Type B pancreatic cell (in vitro differentiated cells): ENCODE results near the gene UHRF1. TPM values are rescaled to one million over a fixed set of nuclear protein-coding genes. Genes with fewer than 3 reads are reported as not detected.

ENCODE experiments used
- DNase-seq: peaks from one replicate; pipeline ENCODE4 v3.0.0; 2021; ENCODE audit warnings: mixed read lengths; ENCODE audit not compliant: unreplicated experiment; ENCODE audit errors: extremely low spot score
- H3K27ac Mint-ChIP-seq: 2 replicates; pipeline ENCODE4 v1.8.0; 2021; ENCODE audit warnings: mild to moderate bottlenecking, mixed read lengths
- H3K27me3 Mint-ChIP-seq: 2 replicates; pipeline ENCODE4 v1.8.0; 2021; ENCODE audit warnings: mixed read lengths
- H3K36me3 Mint-ChIP-seq: 2 replicates; pipeline ENCODE4 v1.8.0; 2021; ENCODE audit warnings: mixed read lengths
- H3K4me1 Mint-ChIP-seq: one replicate; pipeline ENCODE4 v1.8.0; 2021; ENCODE audit warnings: mixed read lengths; ENCODE audit not compliant: unreplicated experiment
- H3K4me3 Mint-ChIP-seq: 2 replicates; pipeline ENCODE4 v1.8.0; 2021; ENCODE audit warnings: mild to moderate bottlenecking, mixed read lengths
- H3K9me3 Mint-ChIP-seq: 2 replicates; pipeline ENCODE4 v1.8.0; 2021; ENCODE audit warnings: mixed read lengths
- total RNA-seq: library from RNA; stranded (reverse); gene quantifications from 2 replicates; pipeline ENCODE4 v1.2.1, GENCODE V29; 2021; ENCODE audit warnings: low replicate concordance
- TF ChIP-seq, protein P1 (sequence below): fragments of 200-600 bp; sonication (generic); conservative IDR thresholded peaks from 2 replicates; pipeline ENCODE4 v1.5.0; 2021; ENCODE audit warnings: antibody characterized with exemption, mild to moderate bottlenecking

Gene UHRF1
- total RNA-seq, 1 donor from 2014 or later = 79.1 TPM

DNA sequence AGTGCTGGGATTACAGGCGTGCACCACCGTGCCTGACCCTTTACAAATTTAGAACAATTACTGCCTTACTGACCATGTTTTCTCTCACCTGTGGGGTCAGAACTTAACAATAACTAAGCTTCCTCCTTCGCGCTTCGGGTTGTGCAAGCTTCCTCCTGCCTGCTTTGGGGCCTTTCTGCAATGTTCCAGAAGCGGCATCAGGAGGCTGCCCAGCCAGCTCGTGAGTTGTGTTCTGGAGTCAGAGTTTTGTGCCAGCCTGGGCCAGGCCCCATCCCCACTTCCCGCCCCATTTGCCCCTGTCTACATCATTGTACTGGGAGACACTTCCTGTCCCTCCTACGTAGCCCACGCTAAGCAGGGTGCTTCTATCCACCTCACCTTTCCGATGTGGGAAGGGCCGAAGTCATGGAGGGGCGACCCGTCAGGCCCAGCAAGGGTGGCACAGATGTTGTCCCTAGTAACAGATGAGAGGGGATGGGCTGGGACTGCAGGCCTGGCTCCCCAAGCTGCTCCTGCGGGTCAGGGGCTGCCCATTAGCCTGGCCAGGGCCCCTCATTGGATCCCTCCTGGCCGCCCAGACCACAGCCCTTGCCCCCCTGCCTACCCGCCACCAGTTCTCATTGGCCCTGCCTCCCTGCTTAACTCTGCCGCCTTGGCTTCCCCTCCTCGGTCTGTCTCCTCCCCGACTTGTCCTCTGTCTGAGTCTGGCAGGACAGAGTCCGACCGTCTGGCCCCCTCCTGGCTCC is 13.4 kb downstream of the UHRF1 start:
- H3K36me3 Mint-ChIP-seq = peaks cover 3% of the 10 kb centered on the region
- no peak overlapping the region for H3K27ac Mint-ChIP-seq
- no peak overlapping the region for H3K4me3 Mint-ChIP-seq
- no peaks in the 10 kb centered on the region for H3K9me3 Mint-ChIP-seq
- TF ChIP-seq, protein P1, sequence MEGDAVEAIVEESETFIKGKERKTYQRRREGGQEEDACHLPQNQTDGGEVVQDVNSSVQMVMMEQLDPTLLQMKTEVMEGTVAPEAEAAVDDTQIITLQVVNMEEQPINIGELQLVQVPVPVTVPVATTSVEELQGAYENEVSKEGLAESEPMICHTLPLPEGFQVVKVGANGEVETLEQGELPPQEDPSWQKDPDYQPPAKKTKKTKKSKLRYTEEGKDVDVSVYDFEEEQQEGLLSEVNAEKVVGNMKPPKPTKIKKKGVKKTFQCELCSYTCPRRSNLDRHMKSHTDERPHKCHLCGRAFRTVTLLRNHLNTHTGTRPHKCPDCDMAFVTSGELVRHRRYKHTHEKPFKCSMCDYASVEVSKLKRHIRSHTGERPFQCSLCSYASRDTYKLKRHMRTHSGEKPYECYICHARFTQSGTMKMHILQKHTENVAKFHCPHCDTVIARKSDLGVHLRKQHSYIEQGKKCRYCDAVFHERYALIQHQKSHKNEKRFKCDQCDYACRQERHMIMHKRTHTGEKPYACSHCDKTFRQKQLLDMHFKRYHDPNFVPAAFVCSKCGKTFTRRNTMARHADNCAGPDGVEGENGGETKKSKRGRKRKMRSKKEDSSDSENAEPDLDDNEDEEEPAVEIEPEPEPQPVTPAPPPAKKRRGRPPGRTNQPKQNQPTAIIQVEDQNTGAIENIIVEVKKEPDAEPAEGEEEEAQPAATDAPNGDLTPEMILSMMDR = no peak
- H3K27me3 Mint-ChIP-seq = no peaks in the 10 kb centered on the region
- no peak for DNase-seq
- H3K4me1 Mint-ChIP-seq = no peaks in the 10 kb centered on the region

DNA sequence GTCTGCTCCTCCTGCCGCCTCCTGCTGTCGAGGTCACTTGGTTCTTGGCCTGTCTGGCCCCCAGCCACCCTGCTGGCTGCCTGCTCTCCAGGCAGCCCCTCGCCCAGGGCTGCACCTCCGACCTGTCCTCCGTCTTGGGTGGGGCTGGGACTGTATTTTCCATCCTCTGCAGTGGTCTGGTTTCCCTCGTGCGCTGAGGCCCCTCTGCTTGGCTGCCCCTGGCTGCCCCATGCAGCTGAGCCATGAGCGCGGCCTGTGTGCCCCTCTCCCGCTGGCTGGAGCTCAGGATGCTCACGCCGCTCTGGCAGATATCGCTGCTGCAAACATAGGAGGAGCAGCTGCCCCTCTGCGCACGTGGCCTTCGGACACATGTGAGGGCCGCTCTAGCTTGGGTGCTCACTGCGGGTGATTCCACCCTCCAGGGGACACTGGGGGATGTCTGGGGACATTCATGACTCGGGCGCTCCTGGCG is 14.0 kb downstream of the UHRF1 start:
- TF ChIP-seq, protein P1 = no peak
- no peaks in the 10 kb centered on the region for H3K9me3 Mint-ChIP-seq
- H3K4me3 Mint-ChIP-seq = no peak overlapping the region
- no peaks in the 10 kb centered on the region for H3K27me3 Mint-ChIP-seq
- no peak overlapping the region for H3K27ac Mint-ChIP-seq
- no peak for DNase-seq
- no peaks in the 10 kb centered on the region for H3K4me1 Mint-ChIP-seq
- peaks cover 3% of the 10 kb centered on the region for H3K36me3 Mint-ChIP-seq

DNA sequence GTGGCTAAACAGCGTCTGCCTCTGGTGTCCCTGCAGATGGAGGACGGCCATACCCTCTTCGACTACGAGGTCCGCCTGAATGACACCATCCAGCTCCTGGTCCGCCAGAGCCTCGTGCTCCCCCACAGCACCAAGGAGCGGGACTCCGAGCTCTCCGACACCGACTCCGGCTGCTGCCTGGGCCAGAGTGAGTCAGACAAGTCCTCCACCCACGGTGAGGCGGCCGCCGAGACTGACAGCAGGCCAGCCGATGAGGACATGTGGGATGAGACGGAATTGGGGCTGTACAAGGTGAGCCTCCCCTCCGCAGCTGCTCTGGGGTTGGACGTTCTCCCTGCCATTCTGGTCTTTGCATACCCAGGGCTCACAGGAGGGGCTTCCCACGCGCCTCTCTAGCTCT is 19.9 kb downstream of the UHRF1 start:
- Mint-ChIP-seq H3K4me1 (no peaks in the 10 kb centered on the region), H3K36me3 (peaks cover 7% of the 10 kb centered on the region), H3K9me3 (no peaks in the 10 kb centered on the region), H3K4me3 (no peak overlapping the region), H3K27me3 (no peaks in the 10 kb centered on the region), H3K27ac (no peak overlapping the region)
- no peak for DNase-seq
- TF ChIP-seq, protein P1 = no peak

GRCh38 chr19:4930664-4931063 is 21.4 kb downstream of the UHRF1 start:
- TF ChIP-seq, protein P1 = no peak
- no peak overlapping the region for H3K27ac Mint-ChIP-seq
- H3K27me3 Mint-ChIP-seq = no peaks in the 10 kb centered on the region
- H3K36me3 Mint-ChIP-seq = peaks cover 13% of the 10 kb centered on the region
- H3K4me3 Mint-ChIP-seq = no peak overlapping the region
- H3K4me1 Mint-ChIP-seq = no peaks in the 10 kb centered on the region
- H3K9me3 Mint-ChIP-seq = no peaks in the 10 kb centered on the region
- DNase-seq = no peak

DNA sequence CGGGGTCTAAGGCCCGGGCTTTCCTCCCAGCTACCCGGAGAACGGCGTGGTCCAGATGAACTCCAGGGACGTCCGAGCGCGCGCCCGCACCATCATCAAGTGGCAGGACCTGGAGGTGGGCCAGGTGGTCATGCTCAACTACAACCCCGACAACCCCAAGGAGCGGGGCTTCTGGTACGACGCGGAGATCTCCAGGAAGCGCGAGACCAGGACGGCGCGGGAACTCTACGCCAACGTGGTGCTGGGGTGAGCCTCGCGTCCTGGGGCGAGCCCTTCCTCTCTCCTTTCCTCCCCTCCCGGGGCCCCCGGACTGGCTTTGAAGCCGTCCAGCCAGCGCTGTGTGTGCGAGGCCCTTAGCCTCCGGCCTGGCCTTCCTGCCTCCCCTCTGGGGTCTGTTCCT is 23.4 kb downstream of the UHRF1 start:
- H3K27ac Mint-ChIP-seq = no peak overlapping the region
- no peaks in the 10 kb centered on the region for H3K9me3 Mint-ChIP-seq
- no peak for DNase-seq
- H3K4me3 Mint-ChIP-seq = no peak overlapping the region
- TF ChIP-seq, protein P1 = no peak
- no peaks in the 10 kb centered on the region for H3K27me3 Mint-ChIP-seq
- H3K4me1 Mint-ChIP-seq = no peaks in the 10 kb centered on the region
- H3K36me3 Mint-ChIP-seq = peaks cover 13% of the 10 kb centered on the region
